GM18907 (cell line): ENCODE results near the gene PHF2.

ENCODE experiments used
- ATAC-seq: cut with Tn5 transposase; IDR thresholded peaks from one replicate; pipeline ENCODE4 v1.9.1; 2021; ENCODE audit warnings: mild to moderate bottlenecking, moderate library complexity; ENCODE audit not compliant: unreplicated experiment

The PHF2 gene

GRCh38 chr9:93567271-93567959 is 9.0 kb upstream of the PHF2 start:
- ATAC-seq: peak; percentile 3

DNA sequence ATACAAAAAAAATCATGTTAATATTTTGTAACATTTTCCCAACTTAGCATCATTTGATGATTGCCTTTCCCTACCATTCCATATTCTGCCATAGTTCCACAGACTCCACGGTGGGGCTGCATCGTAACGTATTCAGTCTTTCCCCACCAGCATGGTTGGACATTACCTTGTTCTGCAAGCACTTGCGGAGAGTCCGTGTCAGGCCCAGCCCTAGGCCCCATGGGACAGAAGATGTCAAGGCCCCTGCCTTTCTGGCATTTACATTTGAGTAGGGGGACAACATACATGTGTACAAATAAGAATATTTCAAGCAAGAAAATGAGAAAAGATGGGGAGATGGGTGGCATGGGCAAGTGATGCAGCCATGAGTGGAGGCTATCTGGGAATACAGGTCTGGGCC is 8.2 kb upstream of the PHF2 start:
- ATAC-seq: no peak

GRCh38 chr9:93569621-93570174 is 6.7 kb upstream of the PHF2 start:
- ATAC-seq: no peak

- ATAC-seq: no peak
Observed at GRCh38 chr9:93572221-93572620, 4.2 kb upstream of the PHF2 start.

GRCh38 chr9:93572636-93573515 is 3.5 kb upstream of the PHF2 start:
- ATAC-seq: no peak

DNA sequence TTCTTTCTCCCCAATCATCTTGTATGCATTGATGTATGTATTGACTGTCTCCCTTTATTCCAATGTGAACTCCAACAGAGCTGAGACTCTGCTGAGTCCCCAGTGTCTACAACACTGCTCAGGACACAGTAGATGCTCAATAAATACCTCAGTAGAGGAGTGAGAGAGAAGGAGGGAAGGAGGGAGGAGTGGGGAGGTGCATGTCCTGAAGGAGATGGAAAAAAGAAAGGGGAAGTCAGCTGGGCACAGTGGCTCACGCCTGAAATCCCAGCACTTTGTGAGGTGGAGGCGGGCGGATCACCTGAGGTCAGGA is 2.9 kb upstream of the PHF2 start:
- no peak for ATAC-seq

- no peak for ATAC-seq
Observed at GRCh38 chr9:93574091-93574899, 2.1 kb upstream of the PHF2 start.

DNA sequence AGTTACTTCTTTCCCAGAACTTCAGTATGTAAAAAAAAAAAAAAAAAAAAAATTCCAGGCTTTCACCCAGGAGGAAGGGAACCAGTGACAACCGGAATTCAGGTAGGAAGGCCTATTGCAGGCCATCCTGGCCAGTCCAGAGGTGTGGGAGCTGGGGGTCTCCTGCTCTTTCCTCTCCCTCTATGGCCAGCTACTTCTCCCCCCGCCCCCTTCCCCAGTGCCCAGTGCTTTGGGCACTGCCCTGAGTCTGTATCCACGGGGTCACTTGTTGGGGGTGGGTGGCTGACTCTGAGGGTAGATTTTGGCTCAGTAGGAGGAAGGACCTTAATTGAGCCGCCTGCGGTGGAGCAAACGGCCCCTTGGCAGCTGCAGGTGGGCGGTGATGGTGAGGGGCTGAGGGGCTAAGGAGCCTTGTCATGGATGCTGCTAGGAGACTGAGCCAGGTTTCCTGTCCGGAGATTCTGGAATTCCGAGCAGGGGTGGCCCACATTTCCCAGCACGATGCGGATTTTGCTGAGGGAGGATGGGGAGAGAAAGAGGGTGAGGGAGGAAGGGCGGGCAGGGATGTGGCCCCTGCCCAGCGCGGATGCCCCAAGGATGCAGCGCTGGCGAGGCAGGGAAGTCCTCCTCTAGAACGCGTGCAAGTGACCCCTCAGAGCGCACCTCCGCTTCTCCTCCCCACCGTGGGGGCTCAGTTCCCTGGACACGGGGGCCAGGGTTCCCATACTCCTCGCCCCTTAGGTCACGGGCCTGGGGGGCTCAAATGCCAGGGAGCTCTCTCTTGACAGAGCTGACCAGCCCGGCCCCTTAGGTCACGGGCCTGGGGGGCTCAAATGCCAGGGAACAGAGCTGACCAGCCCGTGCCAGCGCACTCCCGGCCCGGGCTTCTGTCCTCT is 1.2 kb upstream of the PHF2 start:
- no peak for ATAC-seq

DNA sequence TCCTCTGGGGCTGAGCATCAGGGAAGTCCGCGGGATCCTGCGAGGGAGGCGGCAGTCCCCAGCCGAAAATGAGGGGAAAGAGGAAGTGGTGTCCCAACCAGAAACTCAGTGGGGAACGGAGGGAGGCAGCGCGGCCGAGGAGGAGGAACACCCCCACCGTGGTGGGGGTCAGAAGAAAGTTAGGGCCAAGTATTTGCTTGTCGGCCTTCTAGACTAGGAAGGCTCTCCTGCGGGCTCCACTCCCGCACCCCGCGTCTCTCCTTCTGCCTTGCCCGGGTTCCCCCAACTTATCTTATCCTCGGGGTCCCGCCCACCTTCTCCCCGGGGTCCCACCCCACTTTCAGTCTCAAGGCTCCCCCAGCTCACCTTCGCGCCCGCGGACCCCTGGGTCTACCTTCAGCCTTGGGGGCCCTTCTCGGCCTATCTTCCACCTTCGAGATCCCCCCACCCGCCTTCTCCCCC is 557 bp upstream of the PHF2 start:
- peak; percentile 45 for ATAC-seq

DNA sequence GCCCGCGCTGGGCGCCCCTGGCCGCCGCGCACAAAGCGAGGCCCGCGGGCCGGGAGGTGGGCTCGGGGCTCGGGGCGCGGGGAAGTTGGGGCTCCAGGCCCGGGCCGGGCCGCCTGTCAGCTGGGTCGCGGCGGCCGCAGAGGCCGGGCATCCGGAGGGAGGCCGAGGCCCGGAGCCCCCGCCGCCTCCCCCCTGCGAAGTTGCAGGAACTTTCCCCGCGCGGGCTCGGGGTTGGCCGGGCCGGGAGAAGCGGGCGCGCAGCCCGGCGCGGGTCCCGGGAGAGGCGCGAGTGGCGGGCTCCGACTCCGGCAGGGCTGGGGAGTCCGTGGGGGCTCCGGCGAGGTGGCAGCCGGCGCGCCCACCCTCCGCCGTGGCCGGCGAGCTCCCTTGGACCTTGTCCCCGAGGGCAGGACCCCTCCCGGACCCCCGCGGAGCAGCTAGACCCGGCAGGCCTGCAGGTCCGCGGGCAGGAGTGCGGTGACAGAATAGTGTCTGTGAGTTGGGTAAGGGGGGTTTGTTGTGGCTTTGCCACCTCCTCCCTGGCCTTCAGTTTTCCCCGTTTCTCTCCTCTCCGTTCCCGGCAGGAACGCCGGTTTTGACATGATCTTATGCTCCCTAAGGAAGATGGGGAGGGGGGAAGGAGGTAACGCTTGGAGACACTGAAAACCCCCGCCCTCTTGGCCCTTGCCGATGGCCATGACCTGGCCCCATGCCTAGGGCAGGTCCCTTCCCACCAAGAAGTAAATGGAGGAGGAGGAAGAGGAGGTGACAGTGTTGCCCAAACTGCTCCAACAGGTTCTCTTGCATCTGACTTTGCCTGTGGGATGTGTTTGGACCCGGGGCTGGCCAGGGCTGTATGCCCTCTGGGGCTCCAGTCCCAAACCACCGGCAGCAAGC is 942 bp downstream of the PHF2 start:
- peak; percentile 17 for ATAC-seq

DNA sequence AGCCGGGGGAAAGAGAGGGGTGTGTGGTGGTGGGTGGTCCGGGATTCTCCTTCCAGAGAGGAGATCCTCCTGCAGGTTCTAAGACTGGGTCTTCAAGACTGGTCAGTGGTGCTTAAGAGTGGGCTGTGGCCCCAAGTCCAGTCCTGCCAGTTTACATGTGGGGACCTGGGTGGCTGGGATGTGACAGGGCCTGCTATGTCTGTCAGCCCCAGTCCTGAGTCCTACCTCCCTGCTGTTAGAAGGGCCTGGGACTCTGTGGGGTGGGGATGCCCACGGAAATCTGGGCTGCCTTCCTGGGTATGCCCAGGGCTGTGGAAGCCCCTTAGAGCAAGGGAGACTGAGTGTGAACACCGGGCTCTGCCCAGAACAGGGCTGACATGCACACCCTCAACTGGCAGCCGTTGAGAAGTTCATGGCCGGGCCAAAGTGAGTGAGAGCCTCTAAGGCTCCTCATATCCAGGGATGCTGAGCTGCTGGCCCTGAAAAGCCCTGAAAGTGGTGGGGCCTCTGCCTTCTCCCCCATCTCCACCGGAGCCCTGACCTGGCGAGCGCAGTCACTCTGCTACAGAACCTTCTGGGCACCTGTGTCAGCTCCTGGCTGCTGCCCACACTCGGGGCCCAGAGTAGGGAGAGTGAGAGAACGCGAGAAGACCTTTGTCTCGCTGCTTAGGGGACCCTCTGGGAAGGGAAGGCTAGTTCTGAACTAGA is 1.7 kb downstream of the PHF2 start:
- ATAC-seq: no peak

GRCh38 chr9:93578844-93579243 is 2.5 kb downstream of the PHF2 start:
- no peak for ATAC-seq

DNA sequence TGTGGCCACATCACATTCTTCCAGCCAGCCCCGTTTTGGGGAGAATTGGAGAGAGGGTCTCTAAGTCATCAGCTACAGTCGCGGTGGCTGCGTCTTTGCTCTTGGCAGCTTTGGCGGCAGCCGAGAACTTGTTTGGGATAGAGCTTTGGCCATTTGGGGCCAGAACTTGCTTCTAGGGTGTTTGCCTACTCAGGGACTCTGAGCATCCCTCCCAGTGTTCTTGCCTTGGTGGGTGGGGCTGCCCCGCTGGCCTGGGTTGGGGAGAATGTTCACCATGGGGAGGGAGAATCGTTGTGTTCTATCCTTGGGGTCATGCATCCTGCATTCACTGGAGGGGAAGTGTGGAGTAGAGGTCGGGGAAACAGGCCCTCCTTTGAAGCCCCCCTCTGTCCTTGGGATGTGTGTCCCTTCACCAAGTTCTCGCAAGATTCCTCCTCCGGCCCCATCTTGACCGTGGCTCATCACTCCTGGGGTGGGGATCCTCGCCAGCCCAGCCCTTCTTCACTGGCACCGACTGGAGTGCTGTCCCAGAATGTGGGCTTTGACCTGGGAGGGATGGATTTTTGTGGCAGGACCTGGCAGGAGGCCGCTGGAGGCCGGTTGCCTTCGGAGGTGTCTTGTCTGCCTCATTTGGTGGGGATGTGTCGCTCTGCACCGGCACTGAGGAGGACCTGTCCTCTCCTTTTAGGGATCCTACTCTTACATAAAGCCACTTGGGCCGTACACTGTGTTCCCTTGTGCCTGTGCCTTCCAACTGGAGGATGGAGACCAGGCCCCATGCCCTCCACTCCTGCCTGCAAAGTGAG is 3.5 kb downstream of the PHF2 start:
- ATAC-seq: no peak

- ATAC-seq: no peak
Observed at GRCh38 chr9:93580654-93581380, 4.4 kb downstream of the PHF2 start.

DNA sequence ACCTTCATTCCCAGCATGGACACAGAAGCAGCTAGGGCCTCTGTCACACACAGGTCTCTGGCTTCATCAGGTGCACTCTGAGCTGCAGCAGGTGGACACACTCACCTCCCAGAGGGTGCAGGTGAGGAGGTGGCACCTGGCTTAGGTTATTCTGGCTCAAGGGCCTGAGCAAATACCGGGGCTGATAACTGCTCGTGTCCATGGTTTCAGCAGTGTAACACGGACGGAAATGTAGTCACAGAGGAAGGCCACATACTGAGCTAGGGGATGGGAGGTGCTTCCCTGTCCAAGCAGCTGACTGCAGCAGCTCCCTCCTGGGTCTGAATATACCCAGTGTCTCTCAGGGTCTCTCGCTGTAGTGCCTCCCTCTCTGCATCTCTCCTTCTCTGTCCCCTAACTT is 5.7 kb downstream of the PHF2 start:
- ATAC-seq: no peak

DNA sequence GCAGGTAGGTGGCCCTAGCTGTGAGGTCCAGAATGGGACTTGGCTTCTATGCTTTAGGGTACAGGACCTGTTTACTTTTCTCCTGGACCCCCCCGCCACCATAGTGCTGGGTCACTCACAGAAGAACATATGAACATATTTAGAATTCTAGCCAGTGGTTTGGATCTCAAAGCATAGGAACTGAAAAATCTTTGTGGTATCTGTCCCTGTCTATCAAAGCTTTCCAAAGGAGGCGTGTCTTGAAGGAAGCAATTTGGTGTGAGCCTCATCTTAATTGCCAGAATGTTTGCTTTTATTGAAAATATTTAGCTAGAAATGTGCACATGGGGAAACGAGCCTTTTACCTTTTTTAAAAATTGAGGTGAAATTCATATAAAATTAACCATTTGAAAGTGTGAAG is 6.2 kb downstream of the PHF2 start:
- ATAC-seq: no peak

DNA sequence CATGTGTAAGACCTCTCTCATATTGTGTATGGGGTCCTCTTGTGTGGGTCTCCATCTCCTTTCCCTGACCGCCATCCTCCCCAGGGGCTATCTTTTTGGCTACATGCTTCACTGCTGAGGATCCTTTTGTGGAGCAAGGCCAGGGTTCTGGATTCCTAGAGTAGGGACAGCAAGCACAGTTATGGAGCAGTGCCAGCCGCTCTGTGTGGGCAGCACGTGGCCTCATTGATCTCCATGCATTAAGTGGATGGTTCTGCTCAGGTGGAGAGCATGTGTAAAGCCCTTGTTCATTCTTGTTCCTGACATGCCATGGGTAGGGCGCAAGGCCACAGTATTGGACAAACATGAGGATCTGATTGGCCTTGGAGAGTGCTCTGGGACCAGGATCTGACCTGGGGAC is 8.9 kb downstream of the PHF2 start:
- ATAC-seq: no peak
